ENCODE measurements around the gene SERINC5.

- no peak for TF ChIP-seq CTCF (IDR thresholded peaks at IDR 0.05; ENCODE audit: low read length)
- TF ChIP-seq EZH2 (optimal IDR thresholded peaks at IDR 0.05; ENCODE audit: low read depth, low read length): no peak
- no peak for TF ChIP-seq EZH2phosphoT487 (IDR thresholded peaks at IDR 0.05; ENCODE audit: low read length)
Measured at GRCh38 chr5:80172067-80172695, 83.7 kb downstream of the SERINC5 start.

Data from MM.1S (cell line).